GM18907 (cell line): Measurements from ENCODE around the gene KRTAP10-1.
"Not testable (repeated sequence)": the region's sequence is repeated elsewhere in the genome, so short reads cannot be mapped to it uniquely, and the experiment has no call there.

Source experiments
- ATAC-seq: cut with Tn5 transposase; IDR thresholded peaks from one replicate; pipeline ENCODE4 v1.9.1; 2021; ENCODE audit warnings: mild to moderate bottlenecking, moderate library complexity; ENCODE audit not compliant: unreplicated experiment

The KRTAP10-1 gene

GRCh38 chr21:44507673-44508425 is 32.1 kb downstream of the KRTAP10-1 start:
- no peak for ATAC-seq

- ATAC-seq: no peak
These were observed 33.4 kb downstream of the KRTAP10-1 start for GRCh38 chr21:44506279-44507255.

GRCh38 chr21:44505673-44506278 is 34.2 kb downstream of the KRTAP10-1 start:
- no peak for ATAC-seq

- ATAC-seq: no peak
These were observed 36.0 kb downstream of the KRTAP10-1 start for GRCh38 chr21:44503901-44504399.

GRCh38 chr21:44503006-44503889 is 36.7 kb downstream of the KRTAP10-1 start:
- ATAC-seq: not testable (repeated sequence)

GRCh38 chr21:44502171-44502958 is 37.6 kb downstream of the KRTAP10-1 start:
- ATAC-seq: no peak

GRCh38 chr21:44500111-44500510 is 39.9 kb downstream of the KRTAP10-1 start:
- no peak for ATAC-seq

GRCh38 chr21:44499631-44500030 is 40.4 kb downstream of the KRTAP10-1 start:
- no peak for ATAC-seq

GRCh38 chr21:44499211-44499560 is 40.8 kb downstream of the KRTAP10-1 start:
- no peak for ATAC-seq

GRCh38 chr21:44498280-44499210 is 41.5 kb downstream of the KRTAP10-1 start:
- ATAC-seq: no peak

- ATAC-seq: no peak
These were observed 42.3 kb downstream of the KRTAP10-1 start for GRCh38 chr21:44497703-44498126.

GRCh38 chr21:44496564-44497550 is 43.1 kb downstream of the KRTAP10-1 start:
- ATAC-seq: no peak

- no peak for ATAC-seq
These were observed 44.1 kb downstream of the KRTAP10-1 start for GRCh38 chr21:44495611-44496563.

GRCh38 chr21:44494956-44495355 is 45.0 kb downstream of the KRTAP10-1 start:
- no peak for ATAC-seq

GRCh38 chr21:44494418-44494817 is 45.6 kb downstream of the KRTAP10-1 start:
- ATAC-seq: no peak
